RWPE1 (cell line): Measurements from ENCODE around the gene MANEAL.

Experiments
- CTCF ChIA-PET: fragments of 350-600 bp; sonication (Branson Sonifier 250); formaldehyde crosslinking; extraction: SDS; loops from one replicate; lab custom pipeline; 2021; lab: Yijun Ruan, JAX
- POLR2A ChIA-PET: fragments of 400-600 bp; formaldehyde crosslinking; extraction: SDS; loops from one replicate; lab custom pipeline; 2020; ENCODE audit warnings: antibody characterized with exemption; ENCODE audit not compliant: low non-redundant PET; lab: Yijun Ruan, JAX
- DNase-seq: peaks from one replicate; pipeline ENCODE4 v3.0.0; 2012; ENCODE audit warnings: low spot score
- H3K27ac ChIP-seq: fragments of 450-650 bp; 2 replicates; pipeline ENCODE4 v1.5.1; 2017
- TF ChIP-seq, protein P1 (sequence below): fragments of 450-650 bp; conservative IDR thresholded peaks from 2 replicates; pipeline ENCODE4 v1.5.1; 2017; ENCODE audit warnings: low read depth, mild to moderate bottlenecking

Gene MANEAL

GRCh38 chr1:37821481-37821880, 27.8 kb downstream of the MANEAL start:
- POLR2A ChIA-PET = no interaction called here
- no peak for DNase-seq
- no peak overlapping the region for H3K27ac ChIP-seq
- CTCF ChIA-PET = interaction anchor here (0.6 kb wide), 1 partner anchor 67 kb away, joined by 3 read pairs; no protein-coding TSS in a partner anchor
- TF ChIP-seq, protein P1, sequence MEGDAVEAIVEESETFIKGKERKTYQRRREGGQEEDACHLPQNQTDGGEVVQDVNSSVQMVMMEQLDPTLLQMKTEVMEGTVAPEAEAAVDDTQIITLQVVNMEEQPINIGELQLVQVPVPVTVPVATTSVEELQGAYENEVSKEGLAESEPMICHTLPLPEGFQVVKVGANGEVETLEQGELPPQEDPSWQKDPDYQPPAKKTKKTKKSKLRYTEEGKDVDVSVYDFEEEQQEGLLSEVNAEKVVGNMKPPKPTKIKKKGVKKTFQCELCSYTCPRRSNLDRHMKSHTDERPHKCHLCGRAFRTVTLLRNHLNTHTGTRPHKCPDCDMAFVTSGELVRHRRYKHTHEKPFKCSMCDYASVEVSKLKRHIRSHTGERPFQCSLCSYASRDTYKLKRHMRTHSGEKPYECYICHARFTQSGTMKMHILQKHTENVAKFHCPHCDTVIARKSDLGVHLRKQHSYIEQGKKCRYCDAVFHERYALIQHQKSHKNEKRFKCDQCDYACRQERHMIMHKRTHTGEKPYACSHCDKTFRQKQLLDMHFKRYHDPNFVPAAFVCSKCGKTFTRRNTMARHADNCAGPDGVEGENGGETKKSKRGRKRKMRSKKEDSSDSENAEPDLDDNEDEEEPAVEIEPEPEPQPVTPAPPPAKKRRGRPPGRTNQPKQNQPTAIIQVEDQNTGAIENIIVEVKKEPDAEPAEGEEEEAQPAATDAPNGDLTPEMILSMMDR = no peak

- no peak overlapping the region for H3K27ac ChIP-seq
- CTCF ChIA-PET = interaction anchor here (0.8 kb wide), 1 partner anchor 28 kb away, joined by 3 read pairs; no protein-coding TSS in a partner anchor
- TF ChIP-seq, protein P1 = no peak
- POLR2A ChIA-PET = no interaction called here
- DNase-seq = no peak
Observed at GRCh38 chr1:37822906-37823815, 29.5 kb downstream of the MANEAL start.

- ChIA-PET CTCF (no interaction called here), POLR2A (no interaction called here)
- TF ChIP-seq, protein P1 = no peak
- H3K27ac ChIP-seq = no peak overlapping the region
- no peak for DNase-seq
Observed at GRCh38 chr1:37824001-37824400, 30.4 kb downstream of the MANEAL start.

DNA sequence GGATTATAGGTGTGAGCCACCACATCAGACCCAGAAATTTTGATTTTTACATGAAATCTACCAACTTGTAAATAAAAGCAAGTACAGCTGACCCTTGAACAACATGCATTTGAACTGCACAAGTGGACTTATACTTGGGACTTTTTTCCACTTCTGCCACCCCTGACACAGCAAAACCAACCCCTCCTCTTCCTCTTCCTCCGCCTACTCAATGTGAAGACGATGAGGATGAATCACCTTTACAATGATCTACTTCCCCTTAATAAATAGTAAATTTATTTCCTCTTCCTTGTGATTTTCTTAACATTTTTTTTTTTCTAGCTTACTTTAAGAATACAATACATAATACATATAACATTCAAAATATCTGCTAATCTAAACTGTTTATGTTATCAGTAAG, 31.9 kb downstream of the MANEAL start:
- POLR2A ChIA-PET = interaction anchor here (0.6 kb wide), 1 partner anchor 141 kb away, joined by 3 read pairs; no protein-coding TSS in a partner anchor
- DNase-seq = no peak
- TF ChIP-seq, protein P1 = no peak
- H3K27ac ChIP-seq = no peak overlapping the region
- CTCF ChIA-PET = interaction anchor here (0.7 kb wide), 2 partner anchors 267 to 1751 kb away, joined by 3 read pairs; partner anchors contain the start of gene PABPC4

GRCh38 chr1:37828410-37829074, 34.9 kb downstream of the MANEAL start:
- CTCF ChIA-PET = interaction anchor here (0.6 kb wide), 3 partner anchors 14 to 161 kb away, joined by 3 read pairs; no protein-coding TSS in a partner anchor

DNA sequence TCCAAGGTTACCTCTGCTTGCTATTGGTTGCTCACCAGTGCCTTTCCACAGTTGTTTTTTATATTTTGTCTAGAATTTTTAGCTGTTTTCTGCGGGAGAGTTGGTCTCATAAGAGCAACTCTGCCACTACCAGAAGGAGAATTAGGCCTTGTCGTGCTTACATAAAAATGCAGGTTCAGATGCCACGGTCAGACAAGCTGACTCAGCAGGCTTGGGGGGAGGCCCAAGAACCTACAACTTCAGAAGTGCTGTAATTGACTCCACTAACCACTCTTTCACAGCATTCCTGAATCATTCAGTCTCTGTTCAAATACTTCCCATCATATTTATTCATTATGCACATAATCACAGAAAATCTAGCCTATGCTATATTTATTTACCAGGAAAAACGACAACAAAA, 37.5 kb downstream of the MANEAL start:
- CTCF ChIA-PET = no interaction called here

More at GRCh38 chr1:37828410-37829074, 34.9 kb downstream of the MANEAL start:
- TF ChIP-seq, protein P1 = no peak
- DNase-seq = peak; percentile 32
- H3K27ac ChIP-seq = no peak overlapping the region
- POLR2A ChIA-PET = no interaction called here

More for the DNA sequence above, 37.5 kb downstream of the MANEAL start:
- POLR2A ChIA-PET = no interaction called here
- DNase-seq = no peak
- no peak overlapping the region for H3K27ac ChIP-seq
- TF ChIP-seq, protein P1 = no peak
